Non-pigmented ciliary epithelial cell (primary cell): ENCODE data around the gene GPR135.
A peak's percentile ranks its signal among the peaks of the same experiment; 100 is the strongest.
"Not testable (repeated sequence)": the region's sequence is repeated elsewhere in the genome, so short reads cannot be mapped to it uniquely, and the experiment has no call there.

Experiments used
- DNase-seq: peaks from one replicate; pipeline ENCODE4 v3.0.0-alpha.2; 2010; ENCODE audit warnings: low read depth

Gene GPR135

DNA sequence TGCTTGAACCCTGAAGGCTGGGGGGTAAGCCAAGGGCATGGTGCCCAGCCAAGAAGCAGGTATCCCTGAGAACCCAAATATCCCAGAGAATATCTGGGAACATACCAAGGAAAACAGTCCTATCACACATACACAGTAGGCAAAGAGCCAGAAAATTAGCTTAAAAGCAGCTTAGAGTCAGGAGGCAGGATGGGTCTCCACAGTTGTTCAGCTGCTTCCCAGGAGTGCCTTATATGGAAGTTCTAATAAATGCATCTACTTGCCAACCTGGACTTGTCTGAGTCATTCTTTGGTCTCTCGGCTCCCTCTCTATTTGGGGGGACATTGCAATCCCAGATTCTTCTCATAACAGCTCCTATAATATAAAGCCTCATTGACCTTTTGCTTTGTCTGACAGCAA lies 9.0 kb upstream of the GPR135 start:
- DNase-seq = no peak

DNA sequence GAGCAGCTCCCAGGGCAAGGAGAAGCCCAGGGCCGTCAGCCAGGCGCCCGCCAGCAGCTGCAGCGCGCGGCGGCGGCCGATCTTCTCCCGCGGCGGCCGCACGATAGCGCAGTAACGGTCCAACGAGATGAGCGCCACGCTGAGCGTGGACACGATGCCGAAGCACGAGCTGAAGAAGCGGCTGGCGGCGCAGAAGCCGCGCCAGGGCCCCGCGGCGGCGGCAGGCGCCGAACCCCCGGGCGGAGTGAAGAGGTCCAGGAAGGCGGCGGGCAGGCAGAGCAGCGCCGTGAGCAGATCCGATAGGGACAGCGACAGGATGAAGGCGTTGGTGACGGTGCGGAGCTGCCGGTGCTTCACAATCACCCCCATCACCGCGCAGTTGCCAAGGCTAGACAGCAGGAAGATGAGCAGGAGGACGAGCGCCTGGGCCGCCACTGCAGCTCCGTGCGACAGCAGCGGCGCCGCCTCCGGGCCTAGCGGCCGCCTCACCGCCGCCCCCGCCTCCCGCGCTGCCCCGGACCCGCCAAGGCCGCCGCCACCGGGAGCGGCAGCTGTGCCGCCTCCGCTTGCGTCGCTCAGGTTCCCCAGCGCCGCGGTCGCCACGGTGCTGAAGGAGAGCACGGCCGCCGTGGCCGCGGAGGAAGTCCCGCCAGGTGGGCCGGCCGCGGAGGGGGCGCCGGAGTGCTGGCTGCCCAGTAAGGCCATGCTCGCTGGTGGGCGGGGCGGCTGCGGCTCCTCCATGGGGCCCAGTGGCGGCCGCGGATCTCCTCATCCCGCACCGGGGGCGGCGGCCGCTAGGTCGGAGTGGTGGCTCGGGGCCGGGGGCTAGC lies 479 bp downstream of the GPR135 start:
- DNase-seq = no peak

DNA sequence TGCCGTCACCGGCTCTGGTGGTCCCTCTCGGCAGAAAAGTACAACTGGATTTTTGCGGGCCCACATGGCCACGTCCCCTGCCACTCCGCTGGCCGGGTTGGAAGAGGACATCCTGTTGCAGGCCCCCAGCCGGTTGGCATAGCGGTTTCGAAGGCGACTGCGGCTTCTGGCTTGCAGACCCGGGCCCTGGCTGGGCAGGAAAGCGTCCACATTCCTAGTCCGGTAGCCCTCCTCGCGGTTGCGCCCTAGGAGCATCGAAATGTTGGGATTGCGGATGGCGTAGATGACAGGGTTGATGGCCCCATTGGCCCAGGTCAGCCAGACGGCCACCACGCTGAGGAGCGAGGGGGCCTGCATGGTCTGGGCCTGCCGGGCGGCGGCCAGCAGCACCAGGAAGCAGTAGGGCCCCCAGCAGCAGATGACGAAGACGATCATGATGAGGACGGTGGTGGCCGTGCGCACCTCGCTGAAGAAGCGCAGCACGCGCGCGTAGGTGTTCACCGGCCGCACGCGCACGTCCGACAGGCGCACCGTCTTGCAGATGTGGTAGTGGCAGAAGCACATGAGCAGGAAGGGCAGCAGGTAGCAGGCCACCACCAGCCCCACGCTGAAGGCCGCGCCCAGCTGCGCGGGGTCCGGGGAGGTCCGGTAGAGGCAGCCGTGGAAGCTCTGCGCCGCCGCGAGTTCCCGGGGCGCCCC lies 1.2 kb downstream of the GPR135 start:
- DNase-seq = no peak

DNA sequence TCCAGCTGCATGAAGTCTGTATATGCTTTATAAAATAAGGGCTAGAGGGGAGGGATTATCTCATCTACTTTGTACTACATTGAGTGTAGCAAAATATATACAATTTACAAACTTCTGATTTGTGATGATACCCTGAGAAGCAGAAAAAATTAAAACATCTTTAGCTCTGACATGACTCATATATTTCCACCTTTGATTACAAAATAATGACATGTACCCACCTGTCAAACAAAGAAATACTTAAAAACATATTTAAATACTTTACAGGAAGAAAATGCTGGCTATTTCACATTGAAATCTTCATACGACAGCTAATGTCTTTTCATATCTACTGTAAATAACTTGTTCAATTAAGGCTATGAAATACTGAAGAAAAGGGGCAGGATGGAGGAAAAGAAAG lies 3.3 kb downstream of the GPR135 start:
- DNase-seq = no peak

DNA sequence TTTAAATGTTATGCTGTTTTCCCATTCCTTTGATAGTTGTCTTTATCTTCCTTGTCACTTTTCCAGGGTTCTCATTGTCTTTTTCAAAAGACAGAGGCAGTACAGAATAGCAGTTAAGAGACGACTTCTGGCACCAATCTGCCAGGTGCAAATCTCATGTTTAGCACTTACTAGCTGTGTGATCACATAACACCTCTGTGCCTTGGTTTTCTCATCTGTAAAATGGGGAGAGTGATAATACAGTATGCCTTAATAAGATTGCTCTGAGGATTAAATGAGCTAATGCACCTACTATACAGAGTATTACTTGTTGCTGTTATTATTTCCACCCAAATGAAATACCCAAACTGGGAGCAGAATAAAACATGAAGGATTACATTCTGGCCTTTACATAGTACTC lies 4.8 kb downstream of the GPR135 start:
- no peak for DNase-seq

DNA sequence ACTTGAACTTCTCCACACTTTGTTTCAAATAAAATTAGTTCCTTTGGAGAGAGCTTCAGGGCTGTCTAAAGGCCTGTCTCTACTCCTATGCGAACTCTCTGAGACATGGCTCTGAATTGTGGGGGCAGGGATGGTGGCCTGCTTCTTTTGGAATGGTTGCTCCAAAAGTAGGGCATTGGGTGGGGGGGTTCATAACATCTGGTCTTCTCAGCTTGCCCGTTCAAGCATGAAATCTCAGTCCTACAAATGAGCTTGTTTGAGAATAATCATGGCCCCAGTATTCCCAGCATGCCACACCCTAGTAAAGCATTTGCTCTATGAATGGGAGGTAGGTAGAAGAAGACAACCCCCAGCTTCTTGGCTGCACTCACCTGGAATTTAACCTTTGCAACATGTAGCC lies 6.7 kb downstream of the GPR135 start:
- DNase-seq = no peak

DNA sequence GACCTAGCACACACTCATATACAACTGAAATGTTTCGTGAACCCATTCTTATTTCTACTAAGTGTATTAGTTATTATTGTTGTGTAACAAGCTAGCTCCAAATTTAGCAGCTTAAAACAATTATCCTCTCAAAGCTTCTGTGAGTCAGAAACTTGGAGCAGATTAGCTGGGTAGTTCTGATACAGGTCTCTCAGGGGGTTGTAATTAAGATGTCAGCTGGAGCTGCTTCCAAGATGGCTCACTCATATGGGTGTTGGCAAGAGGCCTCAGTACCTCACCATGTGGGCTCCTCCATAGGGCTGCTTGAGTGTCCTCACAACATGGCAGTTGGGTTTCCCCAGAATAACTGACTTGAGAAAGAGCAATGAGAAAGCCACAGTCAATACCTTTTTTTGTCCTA lies 9.8 kb downstream of the GPR135 start:
- peak; percentile 26 for DNase-seq

DNA sequence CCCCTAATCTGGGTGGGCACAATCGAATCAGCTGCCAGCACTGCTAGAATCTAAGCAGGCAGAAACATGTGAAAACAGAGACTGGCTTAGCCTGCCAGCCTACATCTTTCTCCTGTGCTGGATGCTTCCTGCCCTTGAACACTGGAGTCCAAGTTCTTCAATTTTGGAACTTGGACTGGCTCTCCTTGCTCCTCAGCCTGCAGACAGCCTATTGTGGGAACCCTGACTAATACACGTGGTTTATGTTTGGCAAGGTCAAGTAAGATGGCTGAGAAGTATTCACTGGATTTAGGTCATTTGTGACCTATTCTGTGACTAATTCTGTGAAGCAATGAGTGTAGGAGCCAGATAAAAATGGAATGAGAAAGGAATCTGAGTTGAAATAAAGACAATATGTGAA lies 11.0 kb downstream of the GPR135 start:
- peak; percentile 95 for DNase-seq

DNA sequence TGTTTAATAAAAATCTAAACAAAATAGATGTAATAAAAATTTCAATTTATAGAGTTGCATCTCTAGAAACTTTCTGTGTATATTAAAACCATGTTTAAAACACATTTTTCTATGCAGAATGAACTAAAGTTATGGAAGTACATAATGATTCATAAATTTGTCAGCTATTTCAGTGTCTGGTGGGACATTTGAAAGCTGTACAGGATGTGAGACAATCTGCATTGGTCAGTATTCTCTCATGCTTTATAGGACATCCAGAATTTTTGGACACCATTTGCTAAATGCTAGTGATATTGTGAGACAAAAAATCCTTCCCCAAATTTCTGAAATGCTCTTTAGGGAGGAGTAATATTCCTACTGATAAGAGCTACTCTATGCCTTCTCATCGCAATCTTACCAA lies 13.3 kb downstream of the GPR135 start:
- DNase-seq = no peak

DNA sequence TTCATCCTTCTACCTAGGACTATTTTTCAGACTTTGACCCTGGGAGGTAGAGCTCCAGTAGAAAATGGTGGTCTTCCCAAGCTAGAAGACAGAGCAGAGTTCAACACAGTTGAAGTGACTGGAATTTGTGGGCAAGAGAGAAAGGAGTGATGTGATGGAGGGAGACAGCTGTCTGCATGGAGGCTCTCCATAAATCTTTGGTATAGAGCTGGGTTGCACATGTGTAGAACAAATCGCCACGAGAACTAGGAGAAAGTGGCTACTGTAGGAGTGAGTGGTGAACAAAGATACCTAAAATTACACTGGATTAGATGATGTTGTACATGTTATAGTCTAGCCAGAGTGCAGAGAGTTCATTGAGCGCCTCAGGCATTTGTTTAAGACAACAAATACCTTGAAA lies 14.5 kb downstream of the GPR135 start:
- no peak for DNase-seq

DNA sequence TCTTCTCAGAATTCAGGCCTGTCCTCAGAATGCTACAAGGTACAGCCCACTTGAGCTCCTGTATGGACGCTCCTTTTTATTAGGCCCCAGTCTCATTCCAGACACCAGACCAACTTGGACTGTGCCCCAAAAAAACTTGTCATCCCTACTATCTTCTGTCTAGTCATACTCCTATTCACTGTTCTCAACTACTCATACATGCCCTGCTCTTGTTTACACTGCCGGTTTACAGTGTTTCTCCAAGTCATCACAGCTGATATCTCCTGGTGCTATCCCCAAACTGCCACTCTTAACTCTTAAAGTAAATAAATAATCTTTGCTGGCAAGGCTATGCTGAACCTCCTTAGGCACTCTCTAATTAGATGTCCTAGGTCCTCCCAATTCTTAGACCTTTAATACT lies 16.5 kb downstream of the GPR135 start:
- not testable (repeated sequence) for DNase-seq

DNA sequence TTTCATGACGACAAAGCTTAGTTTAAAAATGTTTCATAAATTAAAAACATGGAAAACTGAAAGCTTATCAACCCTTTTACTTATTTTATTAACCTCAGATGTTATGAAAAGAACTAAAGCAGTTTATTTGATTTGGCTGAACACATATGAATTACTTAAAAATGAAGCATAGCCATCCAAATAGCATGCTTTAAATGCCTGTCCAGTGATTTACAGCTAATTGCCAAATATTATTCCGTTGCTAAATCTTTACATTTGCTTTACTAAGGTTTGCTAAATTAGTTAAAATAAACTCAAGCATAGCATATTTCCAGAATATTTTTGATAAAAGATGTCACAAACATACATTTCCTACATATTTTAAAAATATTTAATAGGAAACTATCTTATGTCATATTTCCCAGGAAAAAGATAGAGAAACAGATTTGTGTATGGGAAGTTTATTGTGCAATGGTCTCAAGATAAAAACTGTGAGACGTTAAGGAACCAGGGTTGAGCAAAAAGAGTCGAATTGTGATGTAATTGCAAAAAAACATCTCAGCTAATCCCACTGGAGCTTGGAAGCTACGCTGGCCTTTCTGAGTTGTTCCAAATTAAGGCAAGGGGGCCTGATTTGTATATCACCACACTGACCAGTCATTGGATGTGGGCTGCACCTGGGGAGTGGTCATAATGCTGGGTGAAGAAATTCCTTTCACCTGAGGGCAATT lies 25.8 kb downstream of the GPR135 start:
- no peak for DNase-seq

DNA sequence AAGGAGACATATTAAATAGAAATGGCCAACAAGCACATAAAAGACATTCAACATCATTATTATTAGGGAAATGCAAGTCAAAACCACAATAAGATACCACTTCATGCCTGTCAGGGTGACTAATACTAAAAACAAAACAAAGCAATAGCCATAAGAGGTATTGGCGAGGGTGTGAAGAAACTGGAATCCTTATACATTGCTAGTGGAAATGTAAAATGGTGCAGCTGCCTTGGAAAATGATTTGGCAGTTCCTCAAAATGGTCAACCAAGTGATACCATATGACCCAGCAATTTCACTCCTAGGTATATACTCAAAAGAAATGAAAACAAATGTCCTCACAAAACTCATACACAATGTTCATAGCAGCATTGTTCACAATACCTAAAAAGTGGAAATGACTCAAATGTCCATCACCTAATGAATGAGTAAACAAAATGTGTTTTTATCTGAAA lies 27.0 kb downstream of the GPR135 start:
- DNase-seq = peak; percentile 68

DNA sequence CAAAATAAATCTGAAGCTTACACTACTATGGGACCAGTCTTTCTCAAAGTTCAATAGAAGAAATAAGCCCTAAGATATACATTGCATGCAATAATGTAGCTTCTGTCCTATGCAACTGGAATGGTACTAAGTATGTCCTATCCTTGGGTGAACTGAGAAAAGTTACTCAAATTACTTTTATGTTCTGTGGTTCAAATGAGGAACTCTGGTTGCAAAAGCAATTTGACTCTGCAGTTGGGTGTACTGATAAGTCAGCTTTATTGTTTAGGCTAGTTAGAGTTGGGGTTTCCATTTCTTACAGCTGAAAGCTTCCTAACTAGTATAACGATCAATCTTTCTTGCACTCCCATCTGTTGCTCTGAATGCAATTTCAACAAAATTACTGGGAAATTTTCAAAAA lies 29.2 kb downstream of the GPR135 start:
- no peak for DNase-seq

DNA sequence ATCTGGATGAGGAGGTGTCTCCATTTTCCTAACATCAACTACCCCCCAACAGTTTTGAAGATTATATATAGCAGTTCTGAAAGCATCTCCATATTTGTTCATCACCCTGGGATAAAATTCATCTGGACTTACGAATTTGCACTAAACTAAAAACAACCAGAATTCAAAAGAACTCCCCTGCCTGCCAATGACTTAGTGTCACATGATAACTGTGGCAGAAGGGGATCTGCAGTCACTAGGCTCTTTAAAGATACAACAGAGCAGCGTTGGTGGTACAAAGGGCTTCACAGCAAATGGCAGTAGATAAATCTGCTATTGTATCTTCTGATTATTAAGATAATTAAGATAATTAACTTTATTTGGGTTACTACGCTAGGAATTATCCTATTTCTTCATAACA lies 30.1 kb downstream of the GPR135 start:
- DNase-seq = no peak

DNA sequence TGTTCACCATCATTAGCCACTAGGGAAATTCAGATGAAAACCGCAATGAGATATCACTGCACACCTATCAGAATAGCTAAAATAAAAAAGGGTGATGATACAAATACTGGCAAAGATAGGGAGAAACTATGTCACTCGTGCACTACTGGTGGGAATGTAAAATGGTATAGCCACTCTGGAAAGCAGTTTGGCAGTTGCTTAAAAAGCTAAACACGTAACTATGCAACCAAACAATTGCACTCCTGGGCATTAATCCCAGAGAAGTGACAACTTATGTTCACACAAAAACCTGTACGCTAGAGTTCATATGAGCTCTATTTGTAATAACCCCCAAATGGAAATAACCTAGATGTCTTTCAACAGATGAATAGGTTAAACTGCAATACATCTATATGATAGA lies 35.4 kb downstream of the GPR135 start:
- no peak for DNase-seq

DNA sequence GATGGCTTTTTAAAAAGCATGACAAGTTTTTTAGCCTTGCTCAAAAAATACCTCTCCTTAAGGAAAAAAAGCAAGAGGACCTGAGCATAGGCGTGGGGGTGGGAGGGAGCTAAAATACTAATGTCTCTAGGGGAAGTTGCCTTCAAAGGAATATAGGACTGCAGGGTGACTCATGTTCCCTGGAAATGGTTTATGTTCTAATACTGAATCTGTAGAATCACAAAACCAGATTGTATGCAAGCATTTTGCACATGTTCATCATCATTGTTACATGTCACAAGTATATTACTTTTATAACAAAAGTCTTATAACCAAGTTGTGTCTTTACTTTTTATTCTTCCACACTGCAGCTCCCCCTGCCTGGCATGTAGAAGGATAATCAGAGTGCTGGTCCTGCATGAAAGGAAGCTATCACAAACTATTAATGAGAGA lies 36.6 kb downstream of the GPR135 start:
- DNase-seq = peak; percentile 66

DNA sequence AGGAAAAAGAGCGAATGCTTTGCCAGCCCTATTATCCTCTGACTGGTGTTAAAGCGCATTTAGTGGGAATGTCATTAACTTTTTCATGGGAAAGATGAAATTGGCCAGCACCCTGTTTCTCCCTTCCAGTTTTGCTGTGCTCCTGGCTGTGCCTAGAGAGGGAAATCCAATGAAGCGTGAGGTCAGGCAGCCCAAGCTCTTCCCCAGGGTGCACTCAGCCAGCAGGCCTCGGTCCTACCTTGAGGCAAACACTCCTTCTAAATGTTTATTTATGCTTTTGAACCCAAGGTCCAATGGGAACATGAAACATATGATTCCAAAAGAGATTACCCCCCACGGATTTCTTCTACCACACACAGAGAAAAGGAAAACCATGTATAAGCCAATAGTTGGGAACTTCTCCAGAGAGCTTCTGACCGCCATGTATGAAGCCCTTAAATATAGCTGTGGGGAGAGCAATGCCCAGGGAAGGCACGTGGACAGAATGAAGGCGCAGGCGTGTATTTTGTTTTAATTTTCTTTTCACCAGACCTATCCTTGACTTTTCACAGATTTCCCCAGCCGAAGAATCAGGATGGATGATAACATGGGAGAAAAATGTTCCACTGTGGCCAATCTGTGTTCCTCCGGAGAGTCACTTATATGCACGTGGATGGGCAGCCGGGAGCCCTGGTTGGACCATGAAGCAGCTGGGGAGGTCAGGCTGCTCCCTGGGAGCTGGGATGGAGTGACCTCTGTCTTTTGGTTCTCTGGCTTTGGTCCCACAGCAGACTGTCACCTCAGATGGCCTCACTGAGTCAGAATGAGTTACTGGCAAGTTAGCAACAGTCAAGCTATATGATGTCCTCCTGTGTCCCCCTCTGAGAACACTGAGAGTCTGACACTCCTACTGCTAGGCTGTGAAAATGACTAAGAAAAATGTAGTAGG lies 37.3 kb downstream of the GPR135 start:
- DNase-seq = no peak

DNA sequence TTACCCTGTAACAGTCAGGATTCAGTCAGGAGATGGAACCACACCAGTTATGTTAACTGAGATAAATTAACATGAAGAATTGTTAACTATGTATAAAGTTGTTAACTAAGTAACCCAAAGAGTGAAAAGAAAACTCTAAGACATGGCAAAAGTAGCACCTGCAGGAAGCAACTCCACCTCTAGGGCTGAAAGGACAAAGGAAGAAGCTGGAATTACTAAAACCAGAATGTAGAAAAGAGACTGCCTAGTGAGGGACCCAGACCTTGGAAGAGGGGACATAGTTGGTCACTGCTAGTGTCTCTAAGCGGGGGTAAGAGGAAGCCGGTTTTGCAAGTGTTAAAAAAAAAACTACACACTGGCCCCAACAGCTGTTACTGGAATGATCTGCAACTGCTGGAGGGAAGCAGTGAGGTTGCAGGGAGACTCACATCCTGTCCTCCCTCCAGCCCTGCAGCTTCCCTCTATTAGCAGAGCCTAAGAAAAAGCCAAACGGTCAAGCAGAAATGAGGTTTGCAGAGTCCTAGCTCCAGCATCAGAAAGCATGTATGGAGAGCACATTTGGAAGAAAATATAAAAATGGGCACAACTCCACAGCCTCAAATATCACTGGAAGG lies 39.8 kb downstream of the GPR135 start:
- DNase-seq = no peak

DNA sequence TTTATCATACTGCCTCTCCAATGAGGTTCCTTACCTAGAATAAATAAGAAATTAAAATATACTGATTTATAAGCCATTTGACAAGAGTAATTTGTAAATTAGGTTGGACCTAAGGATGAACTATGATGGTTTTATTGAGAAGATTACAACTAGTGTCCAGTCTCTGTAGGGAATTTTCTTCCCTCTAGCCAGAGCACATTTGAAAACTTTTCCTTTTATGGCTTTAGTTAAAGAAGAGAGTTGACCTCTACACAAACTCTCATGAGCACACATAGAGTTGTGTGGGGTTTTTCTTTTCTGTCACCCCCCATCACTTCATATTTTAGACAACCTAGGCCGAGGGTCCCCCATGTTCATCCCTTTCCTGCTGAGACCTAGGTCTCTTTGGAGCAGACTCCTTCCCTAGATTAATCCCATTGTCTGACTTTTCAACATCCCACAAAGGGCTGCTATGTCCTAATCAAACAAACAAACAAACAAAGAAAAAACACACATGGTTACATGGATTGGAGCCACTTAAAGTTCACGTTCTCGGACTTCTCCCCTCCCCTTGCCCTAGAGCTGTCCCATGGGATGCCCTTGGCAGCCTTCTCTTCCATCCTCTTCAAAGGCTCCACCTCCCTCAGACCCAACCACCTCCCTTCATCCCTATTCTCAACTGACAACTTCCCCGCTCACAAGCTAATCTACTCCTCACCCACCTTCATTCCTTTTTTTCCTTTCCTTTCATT lies 40.7 kb downstream of the GPR135 start:
- no peak for DNase-seq
